GM18907 (cell line): ENCODE results near the gene PIGT.

Experiments used
- ATAC-seq: cut with Tn5 transposase; IDR thresholded peaks from one replicate; pipeline ENCODE4 v1.9.1; 2021; ENCODE audit warnings: mild to moderate bottlenecking, moderate library complexity; ENCODE audit not compliant: unreplicated experiment

Gene PIGT

DNA sequence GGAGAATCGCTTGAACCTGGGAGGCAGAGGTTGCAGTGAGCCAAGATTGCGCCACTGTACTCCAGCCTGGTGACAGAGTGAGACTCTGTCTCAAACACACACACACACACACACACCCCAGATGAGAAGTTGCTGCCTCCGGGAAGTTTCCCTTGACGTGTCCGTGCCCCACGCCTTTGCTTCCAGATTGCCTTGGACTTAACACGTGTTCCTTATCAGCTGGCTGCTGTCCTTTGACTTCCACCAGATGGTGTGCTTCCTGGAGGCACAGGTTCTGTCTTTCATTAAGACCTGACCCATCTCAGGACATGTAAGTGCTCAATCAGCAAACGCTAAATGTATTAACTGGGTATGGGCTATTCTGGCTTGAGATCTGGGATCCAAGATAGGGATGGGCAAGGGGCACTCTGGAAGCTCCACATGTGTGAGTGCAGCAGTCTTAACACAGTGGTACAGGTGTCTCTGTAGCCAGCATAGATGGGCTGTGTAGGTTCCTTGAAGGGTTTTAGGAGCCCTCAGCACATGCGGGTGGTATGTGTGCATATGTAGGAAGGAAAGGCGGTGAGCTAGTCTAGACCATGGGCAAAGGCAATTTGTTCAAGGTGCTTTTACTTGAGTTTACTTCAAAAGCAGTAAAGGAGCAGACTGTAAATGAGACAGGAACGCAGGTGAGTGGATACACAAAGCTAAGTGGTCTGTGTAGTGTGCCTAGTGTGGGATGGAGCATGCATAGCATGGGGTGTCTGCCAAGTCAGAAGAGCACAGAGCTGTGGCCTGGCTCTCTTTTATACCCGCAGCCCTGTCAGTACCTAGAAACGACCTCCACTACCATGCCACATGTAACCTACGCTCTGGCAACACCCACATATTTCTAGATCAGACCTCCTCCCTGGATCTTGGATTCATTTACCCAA is 11.6 kb downstream of the PIGT start:
- ATAC-seq: no peak

DNA sequence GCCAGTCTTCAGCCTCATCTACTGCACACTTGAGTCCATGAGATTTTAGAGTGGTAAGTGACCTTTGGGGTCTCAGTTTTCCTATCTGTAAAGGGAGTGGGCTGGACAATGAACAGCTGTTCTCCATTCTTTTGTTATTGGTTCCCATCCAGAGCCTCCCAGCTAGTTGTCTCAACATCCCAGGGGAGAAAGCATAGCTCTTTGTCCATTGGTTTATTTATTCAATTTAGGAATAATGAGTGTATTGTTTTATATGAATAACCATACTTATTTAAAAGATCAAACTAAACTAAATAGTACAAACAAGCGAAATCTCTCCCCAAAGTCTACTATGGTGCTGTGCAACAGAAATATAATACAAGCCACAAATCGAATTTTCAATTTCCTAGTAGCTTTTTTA is 13.7 kb downstream of the PIGT start:
- no peak for ATAC-seq

DNA sequence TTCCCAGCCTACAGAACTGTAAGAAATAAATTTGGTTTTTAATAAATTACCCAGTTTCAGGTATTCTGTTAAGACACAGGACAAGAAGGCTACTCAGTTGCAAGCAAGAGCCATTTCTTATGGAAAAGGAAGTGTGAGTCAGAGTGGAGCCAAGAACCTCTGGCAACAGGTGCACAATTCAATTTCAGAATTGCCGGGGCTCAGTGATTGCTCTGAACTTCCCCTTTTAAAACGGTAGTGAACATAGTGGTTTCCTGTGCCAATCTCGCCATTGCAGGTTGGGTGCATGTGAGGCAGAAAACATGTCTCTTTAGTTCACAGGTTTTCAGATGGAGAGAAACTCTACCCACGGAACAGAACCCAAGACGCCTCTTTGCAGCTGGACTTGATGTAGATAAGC is 16.4 kb downstream of the PIGT start:
- peak; percentile 66 for ATAC-seq

DNA sequence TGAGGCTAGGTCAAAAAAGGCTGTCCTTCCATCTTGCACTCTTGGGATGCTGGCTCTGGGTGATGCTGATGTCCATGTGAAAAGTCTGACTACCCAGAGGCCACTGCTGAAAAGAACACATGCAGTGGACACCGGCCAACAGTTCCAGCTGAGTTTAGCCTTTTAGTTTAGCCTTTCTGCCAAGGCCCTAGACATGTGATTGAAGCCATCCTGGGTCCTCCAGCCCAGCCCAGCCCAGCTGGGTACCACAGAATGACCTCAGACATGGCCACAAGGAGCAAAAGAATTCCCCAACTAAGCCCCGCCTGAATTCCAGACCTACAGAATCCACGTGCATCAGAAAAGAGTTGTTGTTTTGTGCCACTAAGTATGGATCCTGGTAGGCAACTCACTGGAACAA is 17.4 kb downstream of the PIGT start:
- no peak for ATAC-seq

DNA sequence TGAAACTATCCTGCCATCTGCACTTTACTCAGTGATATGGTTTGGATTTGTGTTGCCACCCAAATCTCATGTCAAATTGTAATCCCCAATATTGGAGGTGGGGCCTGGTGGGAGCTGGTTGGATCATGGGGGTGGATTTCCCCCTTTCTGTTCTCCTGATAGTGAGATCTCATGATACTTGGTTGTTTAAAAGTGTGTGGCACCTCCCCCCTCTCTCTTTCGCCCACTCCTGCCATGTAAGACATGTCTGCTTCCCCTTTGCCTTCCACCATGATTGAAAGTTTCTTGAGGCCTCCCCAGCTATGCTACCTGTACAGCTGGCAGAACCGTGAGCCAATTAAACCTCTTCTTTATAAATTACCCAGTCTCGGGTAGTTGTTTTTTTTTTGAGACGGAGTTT is 18.0 kb downstream of the PIGT start:
- no peak for ATAC-seq

DNA sequence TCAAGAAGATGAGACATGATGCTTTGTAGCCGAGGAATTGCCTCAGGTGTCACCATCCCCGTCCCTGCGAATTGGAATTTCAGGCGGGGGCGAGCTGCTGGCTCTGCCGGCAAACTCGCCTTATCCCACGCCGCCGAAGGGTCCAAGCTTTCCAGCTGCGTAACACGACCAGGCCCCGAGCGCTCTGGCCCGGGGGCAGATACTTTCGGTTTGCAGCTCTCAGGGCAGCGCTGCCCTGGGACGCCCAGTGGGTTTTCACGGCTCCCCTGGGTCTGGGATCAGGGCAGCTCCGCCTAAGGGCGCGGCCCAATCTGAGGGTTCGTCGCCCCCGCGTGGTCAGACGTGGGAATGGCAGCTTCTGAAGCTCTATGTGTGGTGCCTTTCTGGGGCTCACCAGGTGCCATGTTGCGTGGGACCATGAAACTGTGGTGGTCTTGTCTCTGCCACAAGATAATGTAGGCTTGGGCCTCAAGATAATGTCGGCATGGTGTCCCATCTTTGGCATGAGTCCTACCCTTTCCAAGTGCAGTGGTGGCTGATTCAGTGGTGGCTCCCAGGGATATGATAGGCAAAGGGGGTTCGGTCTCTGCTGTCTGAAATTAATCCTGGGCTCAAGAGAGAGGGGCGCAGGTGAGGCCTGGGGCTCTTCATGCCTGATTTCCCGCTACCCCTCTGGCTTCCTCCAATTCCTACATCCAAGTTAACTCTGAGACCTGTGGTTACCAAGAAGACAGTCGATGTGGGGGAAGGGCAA is 21.0 kb downstream of the PIGT start:
- ATAC-seq: peak; percentile 79

DNA sequence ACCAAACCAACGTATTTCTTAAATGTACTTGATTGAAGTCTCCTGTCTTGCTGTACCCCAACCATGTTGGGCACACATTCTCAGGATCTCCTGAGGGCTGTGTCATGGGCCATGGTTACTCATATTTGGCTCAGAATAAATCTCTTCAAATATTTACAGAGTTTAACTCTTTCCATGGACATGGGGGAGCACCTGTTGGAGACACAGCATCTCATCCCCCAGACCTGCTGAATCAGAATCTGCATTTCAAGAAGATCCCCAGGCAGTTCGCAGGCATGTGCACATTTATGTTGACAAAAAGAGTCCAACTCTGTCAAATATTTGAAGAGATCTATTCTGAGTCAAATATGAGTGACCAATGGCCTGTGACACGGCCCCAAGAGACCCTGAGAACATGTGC is 24.5 kb downstream of the PIGT start:
- ATAC-seq: no peak

DNA sequence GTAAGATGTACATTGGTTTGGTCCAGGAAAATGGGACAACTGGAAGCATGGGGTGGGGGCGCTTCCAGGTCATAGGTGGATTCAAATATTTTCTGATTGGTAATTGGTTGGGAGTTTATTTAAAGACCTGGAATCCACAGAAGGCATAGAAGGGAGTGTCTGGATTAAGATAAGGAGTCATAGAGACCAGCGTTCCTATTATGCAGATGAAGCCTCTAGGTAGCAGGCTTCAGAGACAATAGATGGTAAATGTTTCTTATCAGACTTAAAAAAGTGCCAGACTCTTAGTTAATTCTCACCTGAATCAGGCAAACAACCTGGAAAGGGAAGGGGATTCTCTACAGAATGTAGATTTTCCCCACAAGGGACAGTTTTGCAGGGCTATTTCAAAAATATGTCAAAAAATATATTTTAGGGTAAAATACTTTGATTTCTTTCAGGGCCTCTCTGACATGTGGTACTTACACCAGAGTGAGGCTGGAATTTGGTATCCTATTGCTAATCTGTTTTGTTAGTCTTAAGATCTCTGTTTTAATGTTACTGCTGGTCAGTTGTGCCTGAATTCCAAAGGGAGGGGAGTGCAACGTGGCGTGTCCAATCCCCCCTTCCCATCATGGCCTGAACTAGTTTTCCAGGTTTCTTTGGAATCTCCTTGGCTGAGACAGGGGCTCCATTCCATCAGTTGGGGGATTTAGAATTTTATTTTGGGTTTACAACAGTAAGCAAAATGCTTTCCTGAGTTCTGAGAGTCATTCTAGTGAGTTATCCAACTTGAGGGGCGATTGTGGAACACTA is 25.1 kb downstream of the PIGT start:
- no peak for ATAC-seq

DNA sequence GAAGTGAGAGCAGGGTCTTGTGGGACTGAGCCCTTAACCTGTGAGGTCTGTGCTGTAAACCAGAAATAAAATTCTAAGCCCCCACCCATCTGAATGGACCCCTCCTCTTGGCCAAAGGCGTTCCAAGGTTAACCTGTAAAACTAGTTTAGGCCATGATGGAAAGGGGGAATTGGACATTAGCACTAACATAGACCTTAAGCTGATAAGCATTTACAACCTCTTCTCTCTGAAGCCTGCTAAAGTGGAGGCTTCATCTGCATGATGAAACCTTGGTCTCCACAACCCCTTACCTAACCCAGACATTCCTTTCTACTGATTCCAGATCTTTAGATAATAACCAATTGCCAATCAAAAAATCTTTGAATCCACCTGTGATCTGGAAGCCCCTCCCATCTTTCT is 25.8 kb downstream of the PIGT start:
- ATAC-seq: no peak

DNA sequence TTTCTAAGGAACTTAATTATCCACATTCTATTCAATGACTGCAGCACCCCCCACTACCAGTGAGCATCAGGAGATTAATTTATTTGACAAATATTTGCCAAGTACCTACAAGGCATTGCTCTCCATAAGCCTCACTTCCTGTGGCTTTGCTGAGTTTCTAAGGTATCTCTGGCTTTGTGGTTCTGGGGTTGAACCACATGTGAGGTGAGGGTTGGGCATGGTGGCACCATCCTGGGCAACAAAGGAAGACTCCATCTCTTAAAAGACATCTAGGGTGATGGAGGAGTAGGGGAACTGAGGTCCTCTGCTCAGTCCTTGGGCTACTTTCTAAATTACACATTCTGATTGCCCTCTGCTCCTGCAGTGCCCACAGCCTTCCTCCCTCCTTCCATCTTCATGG is 28.1 kb downstream of the PIGT start:
- ATAC-seq: no peak

DNA sequence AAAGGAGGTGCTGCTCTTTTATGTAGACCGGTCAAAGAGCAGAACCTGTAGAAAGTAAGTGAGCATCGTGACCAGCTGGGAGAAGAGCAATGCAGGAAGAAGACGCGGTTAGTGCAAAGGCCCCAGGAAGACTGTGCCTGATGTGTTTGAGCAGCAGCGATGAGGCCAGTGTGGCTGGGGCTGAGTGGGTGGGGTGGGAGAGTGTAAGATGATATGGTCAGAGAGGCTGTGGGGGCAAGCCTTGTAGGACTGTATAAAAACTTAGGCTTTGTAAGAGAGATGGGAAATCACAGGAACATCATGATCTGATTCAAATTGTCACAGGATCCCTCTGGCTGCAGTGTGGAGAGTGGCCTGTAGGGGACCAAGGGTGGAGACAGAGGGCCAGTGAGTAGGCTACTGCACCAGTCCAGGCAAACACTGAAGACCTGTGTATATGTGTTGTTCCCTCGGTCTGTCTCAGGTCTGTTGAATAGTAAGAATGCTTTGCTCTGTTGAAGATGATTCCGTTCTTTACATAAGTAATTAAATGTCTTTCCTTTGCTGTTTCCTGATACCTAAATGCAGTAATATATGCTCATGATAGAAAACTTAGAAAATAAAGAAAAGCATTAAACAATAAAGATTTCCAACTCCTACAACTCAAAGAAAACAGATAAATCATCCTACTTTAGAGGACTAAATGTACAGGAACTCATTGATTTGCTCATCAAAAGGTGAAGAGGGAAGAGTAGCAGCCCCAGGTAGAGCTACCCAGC is 30.0 kb downstream of the PIGT start:
- no peak for ATAC-seq

DNA sequence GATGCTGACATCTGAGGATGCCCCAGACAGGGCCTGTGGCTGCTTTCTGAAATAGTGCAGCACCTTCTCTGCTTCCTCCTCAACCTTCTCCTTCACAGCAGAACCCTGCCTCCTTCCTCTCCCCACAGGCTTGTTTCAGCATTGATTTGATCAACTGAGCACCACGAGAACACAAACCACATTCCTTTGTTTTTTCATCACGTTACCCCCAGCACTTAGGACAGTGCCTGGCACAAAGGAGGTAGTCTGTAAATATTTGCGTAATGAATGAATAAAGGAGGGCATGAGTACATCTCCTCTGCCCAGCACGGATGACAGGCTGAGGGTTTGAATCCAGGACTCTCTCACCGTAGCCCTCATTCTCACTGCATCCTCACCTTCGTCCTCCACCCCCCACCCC is 32.3 kb downstream of the PIGT start:
- no peak for ATAC-seq

DNA sequence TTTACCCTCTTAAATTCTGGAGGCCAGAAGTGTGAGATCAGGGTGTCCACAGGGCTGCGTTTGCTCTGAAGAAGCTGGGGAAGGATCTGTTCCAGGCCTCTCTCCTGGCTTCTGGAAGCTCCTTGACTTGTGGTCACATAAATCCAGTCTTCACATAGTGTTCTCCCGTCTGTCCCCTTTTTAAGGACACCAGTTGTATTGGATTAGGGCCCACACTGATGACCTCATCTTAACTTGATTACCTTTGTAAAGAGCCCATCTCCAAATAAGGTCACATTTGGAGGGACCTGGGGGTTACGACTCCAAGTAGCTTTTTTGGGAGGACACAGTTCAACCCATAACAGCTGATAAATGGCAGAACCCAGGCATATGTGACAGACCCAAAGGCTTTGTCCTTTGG is 33.6 kb downstream of the PIGT start:
- no peak for ATAC-seq

DNA sequence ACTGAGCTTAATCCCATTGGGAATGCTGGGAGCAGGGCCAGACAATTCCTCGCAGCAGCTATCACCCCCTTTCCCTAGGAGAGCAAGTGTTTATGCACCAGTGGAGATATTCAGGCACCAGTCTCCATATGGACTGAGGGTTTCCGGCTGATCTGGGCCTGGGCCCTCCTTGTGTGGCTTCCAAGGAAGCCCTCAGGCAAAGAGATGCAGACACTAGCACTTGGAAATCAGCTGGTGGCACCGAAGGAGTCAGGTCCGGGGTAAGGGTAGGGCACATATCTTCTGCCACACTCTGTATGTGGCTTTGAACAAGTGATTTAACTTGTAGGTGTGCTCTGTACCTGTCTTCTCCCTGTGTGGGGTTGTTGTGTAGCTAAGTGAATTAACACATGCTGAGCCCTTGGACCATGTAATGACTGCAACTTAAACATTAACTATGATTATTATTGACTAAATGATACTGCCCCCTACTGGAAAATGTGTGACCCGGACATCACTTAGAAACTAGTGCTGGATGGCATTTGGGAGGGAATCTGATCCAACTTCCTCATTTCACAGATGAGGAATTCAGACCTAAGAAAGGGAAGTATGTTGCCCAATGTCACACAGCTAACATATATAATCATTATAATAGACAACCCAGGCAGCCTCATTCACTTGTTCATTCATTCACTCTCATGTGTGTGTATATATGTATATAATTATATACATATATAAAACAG is 34.3 kb downstream of the PIGT start:
- ATAC-seq: no peak

DNA sequence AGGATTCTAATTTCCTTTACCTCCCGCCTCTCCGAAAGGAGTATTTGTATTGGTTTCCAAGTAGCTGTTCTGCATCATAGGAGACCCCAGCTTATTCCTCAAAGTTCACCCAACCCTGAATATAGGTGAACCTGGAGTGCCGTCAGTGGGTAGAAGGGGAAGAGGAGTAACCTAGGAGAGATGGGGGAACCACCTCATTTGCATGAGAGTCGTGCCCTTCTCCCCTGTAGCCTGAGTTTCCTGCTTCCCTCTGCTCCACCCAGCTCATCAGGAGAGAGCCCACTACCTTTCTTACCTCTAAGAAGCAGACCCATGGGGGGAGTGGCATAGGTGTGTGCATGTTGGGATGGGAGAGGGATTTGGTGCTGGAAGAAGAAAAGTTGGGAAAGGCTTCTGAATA is 36.3 kb downstream of the PIGT start:
- ATAC-seq: no peak

DNA sequence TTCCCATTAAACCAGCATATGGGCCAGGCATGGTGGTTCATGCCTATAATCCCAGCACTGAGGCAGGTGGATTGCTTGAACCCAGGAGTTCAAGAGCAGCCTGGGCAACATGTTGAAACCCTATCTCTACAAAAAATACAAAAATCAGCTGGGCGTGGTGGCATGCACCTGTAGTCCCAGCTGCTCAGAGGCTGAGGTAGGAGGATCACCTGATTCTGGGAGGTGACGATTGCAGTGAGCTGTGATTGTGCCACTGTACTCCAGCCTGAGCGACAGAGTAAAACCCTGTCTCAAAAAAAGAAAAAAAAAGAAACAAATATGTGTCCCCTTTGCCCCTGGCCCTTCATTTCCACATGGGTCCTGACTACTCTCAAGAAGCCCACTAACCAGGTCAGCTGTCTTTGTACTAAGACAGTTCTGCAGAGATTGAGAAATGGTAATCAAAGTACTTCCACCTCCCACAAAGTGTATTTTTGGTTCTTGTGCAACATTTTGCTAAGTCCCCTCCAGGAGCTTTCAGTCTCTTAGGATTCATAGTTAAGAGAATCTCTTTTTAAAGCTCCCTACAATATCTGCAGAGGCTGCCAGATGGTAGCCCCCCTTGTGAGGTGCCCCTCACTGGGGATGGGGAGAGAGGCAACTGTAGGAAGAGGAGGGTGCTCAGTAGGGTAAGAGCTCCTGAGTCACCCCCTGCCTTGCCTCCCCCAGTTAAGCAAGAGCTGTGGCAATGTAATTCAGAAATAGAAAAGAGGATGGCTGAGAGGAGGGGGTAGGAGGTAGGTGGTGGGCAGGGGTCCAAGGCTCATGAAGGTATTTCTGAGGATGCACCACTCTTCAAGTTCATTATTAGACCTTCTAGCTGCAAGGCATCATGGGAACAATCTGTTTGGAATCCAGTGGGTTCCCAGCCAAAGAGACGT is 37.1 kb downstream of the PIGT start:
- ATAC-seq: no peak

DNA sequence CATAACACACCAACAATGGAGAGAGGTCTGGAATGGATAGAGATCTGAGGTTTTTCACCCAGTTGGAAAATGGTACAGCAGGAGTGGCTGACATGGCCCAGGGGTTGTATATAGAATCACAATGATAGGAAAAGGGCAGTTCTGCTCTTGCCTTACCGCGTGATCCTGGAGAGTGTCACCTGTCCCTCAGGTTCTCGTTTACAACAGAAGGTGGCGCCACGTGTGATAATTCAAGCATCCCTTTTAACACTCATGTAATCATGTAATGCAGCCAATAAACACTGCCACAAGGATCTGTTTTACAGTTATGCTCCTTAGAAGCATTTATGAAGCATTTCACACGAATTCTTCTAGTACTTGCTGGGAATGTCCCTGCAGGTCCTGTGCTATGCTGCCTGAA is 40.7 kb downstream of the PIGT start:
- no peak for ATAC-seq

DNA sequence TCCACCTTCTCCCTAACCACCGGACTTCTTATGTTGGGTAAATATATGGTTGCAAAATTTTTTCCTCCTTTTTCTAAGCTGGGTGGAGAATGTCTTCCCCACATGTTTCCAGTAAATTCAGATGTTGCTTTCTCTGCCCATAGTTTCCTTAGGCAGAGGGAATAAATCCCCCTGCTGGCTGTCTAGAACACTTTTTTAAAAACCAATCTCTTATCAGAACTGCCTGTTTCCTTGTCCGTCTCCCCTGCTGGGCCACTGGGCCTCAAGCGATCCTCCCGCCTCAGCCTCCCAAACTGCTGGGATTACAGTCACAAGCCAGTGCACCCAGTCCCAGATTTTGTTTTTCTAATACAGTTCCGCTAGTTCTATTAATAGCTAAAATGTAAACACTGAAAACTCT is 43.7 kb downstream of the PIGT start:
- no peak for ATAC-seq

DNA sequence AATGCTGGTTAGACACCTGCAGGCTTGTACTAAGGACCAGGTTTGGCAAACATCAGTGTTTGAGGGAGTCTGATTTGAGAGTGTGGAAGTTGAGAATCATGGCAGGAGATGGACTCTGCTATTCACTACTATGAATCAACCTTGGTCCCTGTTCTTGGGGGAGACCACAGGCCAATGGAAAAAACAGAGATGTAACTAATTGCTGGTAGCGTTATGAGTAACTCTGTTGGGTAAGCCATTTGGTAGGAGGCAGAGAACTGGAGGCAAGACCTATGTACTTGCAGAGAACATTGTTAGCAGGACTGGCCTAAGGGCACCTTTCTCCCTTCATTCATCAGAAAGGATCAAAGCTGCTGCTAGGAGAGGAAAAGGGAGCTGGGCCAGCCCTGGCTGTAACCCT is 45.3 kb downstream of the PIGT start:
- ATAC-seq: no peak
